ENCODE measurements around the gene POLDIP2. TPM values are rescaled to one million over a fixed set of nuclear protein-coding genes. Genes with fewer than 3 reads are reported as not detected.

The POLDIP2 gene
- total and polyA plus RNA-seq, 9 of the 15 experiments (the other 6 are each of a cell fraction or from before 2014, with no cell fraction given), result 22.0 to 137 (median 104) TPM

DNA sequence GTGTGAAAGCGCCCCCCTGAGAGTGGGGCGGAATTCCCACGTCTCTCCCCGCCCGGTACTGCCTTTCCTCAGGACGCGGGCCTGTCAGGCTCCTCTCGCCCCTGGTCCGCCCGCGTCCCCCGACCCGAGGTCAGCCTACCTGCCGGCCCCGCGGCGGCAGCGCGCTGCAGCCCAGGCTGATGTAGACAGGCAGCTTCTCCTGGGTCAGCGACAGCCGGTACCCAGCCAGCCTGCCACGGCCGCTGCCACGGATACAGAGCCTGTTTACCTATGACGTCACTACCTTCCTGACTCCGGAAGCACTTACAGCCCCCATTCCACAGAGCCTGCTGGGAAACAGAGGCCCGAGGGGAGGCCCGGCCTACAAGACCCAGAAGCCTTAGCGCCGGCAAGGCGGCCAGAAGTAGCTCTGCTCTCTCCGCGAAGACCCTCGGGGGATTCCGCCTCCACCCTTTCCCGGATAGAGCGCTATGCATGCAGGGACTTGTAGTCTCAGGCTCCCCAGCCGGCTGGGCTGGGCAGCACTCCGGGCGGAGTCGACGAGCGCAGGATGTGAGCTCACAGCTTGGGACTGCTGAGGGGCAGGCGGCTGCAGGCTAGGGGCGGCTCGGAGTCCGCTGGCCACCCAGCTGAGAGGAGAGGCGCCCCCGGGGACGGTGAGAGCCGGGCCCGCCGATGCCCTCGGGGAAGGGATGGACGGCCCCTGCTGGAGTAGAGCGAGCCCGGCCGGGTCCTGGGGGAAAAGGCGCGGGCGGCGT is 21.9 kb downstream of the POLDIP2 start, which contains the start of the genes IFT20 and TNFAIP1 (continued):
- TF ChIP-seq, protein P1, sequence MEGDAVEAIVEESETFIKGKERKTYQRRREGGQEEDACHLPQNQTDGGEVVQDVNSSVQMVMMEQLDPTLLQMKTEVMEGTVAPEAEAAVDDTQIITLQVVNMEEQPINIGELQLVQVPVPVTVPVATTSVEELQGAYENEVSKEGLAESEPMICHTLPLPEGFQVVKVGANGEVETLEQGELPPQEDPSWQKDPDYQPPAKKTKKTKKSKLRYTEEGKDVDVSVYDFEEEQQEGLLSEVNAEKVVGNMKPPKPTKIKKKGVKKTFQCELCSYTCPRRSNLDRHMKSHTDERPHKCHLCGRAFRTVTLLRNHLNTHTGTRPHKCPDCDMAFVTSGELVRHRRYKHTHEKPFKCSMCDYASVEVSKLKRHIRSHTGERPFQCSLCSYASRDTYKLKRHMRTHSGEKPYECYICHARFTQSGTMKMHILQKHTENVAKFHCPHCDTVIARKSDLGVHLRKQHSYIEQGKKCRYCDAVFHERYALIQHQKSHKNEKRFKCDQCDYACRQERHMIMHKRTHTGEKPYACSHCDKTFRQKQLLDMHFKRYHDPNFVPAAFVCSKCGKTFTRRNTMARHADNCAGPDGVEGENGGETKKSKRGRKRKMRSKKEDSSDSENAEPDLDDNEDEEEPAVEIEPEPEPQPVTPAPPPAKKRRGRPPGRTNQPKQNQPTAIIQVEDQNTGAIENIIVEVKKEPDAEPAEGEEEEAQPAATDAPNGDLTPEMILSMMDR (IDR thresholded peaks at IDR 0.05 in 2 of 3, conservative IDR thresholded peaks at IDR 0.05 in 1 of 3; ENCODE audit: insufficient read depth in 2 of 3, low read depth in 1 of 3, low read length in 3 of 3), result no peak
- peak; percentile 76 for TF ChIP-seq SIN3B (IDR thresholded peaks at IDR 0.05; ENCODE audit: low read depth)
- TF ChIP-seq RNF2 (IDR thresholded peaks at IDR 0.05), result no peak
- TF ChIP-seq, protein P2, sequence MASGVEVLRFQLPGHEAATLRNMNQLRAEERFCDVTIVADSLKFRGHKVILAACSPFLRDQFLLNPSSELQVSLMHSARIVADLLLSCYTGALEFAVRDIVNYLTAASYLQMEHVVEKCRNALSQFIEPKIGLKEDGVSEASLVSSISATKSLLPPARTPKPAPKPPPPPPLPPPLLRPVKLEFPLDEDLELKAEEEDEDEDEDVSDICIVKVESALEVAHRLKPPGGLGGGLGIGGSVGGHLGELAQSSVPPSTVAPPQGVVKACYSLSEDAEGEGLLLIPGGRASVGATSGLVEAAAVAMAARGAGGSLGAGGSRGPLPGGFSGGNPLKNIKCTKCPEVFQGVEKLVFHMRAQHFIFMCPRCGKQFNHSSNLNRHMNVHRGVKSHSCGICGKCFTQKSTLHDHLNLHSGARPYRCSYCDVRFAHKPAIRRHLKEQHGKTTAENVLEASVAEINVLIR (CRISPR knock-in tag; IDR thresholded peaks at IDR 0.05), result peak; percentile 94
- TF ChIP-seq ZNF239 (CRISPR knock-in tag; IDR thresholded peaks at IDR 0.05), result peak; percentile 58
- TF ChIP-seq PBX2 (CRISPR knock-in tag; IDR thresholded peaks at IDR 0.05; ENCODE audit: low read depth), result no peak
- no peak for TF ChIP-seq PBX2 (tag; conservative IDR thresholded peaks at IDR 0.05; ENCODE audit: low read depth)
- TF ChIP-seq HDGF (IDR thresholded peaks at IDR 0.05), result no peak
- no peak for TF ChIP-seq GATAD2B (IDR thresholded peaks at IDR 0.05; ENCODE audit: borderline replicate concordance)
- TF ChIP-seq, protein P3, sequence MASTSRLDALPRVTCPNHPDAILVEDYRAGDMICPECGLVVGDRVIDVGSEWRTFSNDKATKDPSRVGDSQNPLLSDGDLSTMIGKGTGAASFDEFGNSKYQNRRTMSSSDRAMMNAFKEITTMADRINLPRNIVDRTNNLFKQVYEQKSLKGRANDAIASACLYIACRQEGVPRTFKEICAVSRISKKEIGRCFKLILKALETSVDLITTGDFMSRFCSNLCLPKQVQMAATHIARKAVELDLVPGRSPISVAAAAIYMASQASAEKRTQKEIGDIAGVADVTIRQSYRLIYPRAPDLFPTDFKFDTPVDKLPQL (IDR thresholded peaks at IDR 0.05; ENCODE audit: extremely low read depth, insufficient read length), result no peak
- TF ChIP-seq ZNF280A (IDR thresholded peaks at IDR 0.05; ENCODE audit: low read depth, partially characterized antibody), result no peak
- peak; percentile 74 to 96; a peak in 3 of 4 replicates for TF ChIP-seq SIN3A (IDR thresholded peaks at IDR 0.05; ENCODE audit: borderline replicate concordance in 2 of 2, control insufficient read depth in 1 of 2, low read depth in 2 of 2, low read length in 2 of 2)
- no peak for TF ChIP-seq TCF7 (IDR thresholded peaks at IDR 0.05; ENCODE audit: borderline replicate concordance)
- peak; percentile 84 for TF ChIP-seq FOXJ3 (CRISPR knock-in tag; IDR thresholded peaks at IDR 0.05)
- TF ChIP-seq HDAC2 (IDR thresholded peaks at IDR 0.05), result no peak
- no peak for TF ChIP-seq NFIC (IDR thresholded peaks at IDR 0.05)
- no peak for TF ChIP-seq HDAC6 (IDR thresholded peaks at IDR 0.05; ENCODE audit: low read depth, low read length)
- no peak for TF ChIP-seq BRD9 (IDR thresholded peaks at IDR 0.05; ENCODE audit: low read depth, partially characterized antibody)
- no peak for TF ChIP-seq ZNF707 (CRISPR knock-in tag; conservative IDR thresholded peaks at IDR 0.05)
- peak; percentile 78; the same call in 1 of the 2 replicates for TF ChIP-seq E2F3 (CRISPR knock-in tag; IDR thresholded peaks at IDR 0.05)
- no peak for TF ChIP-seq ZNF785 (CRISPR knock-in tag; IDR thresholded peaks at IDR 0.05)
- TF ChIP-seq MCM5 (IDR thresholded peaks at IDR 0.05; ENCODE audit: low read depth), result no peak

Measured in K562 (cell line).